Esophagus muscularis mucosa (tissue), 4 donors: ENCODE results near the gene IZUMO4. TPM values are rescaled to one million over a fixed set of nuclear protein-coding genes. Genes with fewer than 3 reads are reported as not detected.

Experiments
- DNase-seq: peaks from one replicate; pipeline ENCODE4 v3.0.0-alpha.2; 2017; ENCODE audit errors: extremely low spot score
- H3K27ac ChIP-seq, 4 donors: fragments of 200-600 bp; sonication (generic); replicated peaks in 1 of 4; 1 replicate in 3 of 4; 2 replicates in 1 of 4; pipeline ENCODE4 v1.5.1; 2016 to 2019; ENCODE audit warnings: mild to moderate bottlenecking in 1 of 4
- H3K27me3 ChIP-seq, 4 donors: fragments of 200-600 bp; sonication (generic); one replicate each; pipeline versions ENCODE4 v1.5.1 to v1.6.0; 2016 to 2019
- H3K36me3 ChIP-seq, 4 donors: fragments of 200-600 bp; sonication (generic); one replicate each; pipeline ENCODE4 v1.5.1; 2016 to 2019
- H3K4me1 ChIP-seq, 4 donors: fragments of 200-600 bp; sonication (generic); one replicate each; pipeline ENCODE4 v1.5.1; 2016 to 2019
- H3K4me3 ChIP-seq, 4 donors: fragments of 200-600 bp; sonication (generic); 1 replicate in 2 of 4; 2 replicates in 2 of 4; pipeline ENCODE4 v1.5.1; 2016 to 2019; ENCODE audit warnings: mild to moderate bottlenecking in 4 of 4, moderate library complexity in 1 of 4
- H3K9me3 ChIP-seq, 4 donors: fragments of 200-600 bp; sonication (generic); 1 replicate in 3 of 4; 2 replicates in 1 of 4; pipeline ENCODE4 v1.5.1; 2016 to 2019
- EP300 ChIP-seq: sonication (generic); formaldehyde crosslinking; IDR thresholded peaks from one replicate; pipeline ENCODE4 v1.6.1; 2017; ENCODE audit warnings: antibody characterized with exemption
- POLR2A ChIP-seq: fragments of 450-650 bp; IDR thresholded peaks from one replicate; pipeline ENCODE4 v1.6.1; 2017; ENCODE audit warnings: antibody characterized with exemption, moderate library complexity, mild to moderate bottlenecking, low read depth
- POLR2AphosphoS5 ChIP-seq, 2 donors: sonication (generic); formaldehyde crosslinking; IDR thresholded peaks; one replicate each; pipeline ENCODE4 v1.6.1; 2017; ENCODE audit warnings: antibody characterized with exemption in 2 of 2
- WGBS: methylation state at CpG from one replicate; pipeline ENCODE4 v1.1.5; 2018; 5-methylcytosine and 5-hydroxymethylcytosine counted together
- intact Hi-C: fragments of 100-400 bp; cut with DNase I; formaldehyde crosslinking; loops from one replicate; pipeline ENCODE4 v1.15.1; 2023
- total RNA-seq, 4 donors: library from RNA; depleted of rRNA; stranded (reverse); fragments of >200 nt; gene quantifications; one replicate each; pipeline versions ENCODE4 v1.1.0 to v1.2.1, GENCODE V29; 2016
- TF ChIP-seq, protein P1 (sequence below), 3 experiments: fragments of 200-600 bp in 2 of 3; fragments of 450-650 bp in 1 of 3; sonication (generic) in 2 of 3; IDR thresholded peaks; one replicate each; pipeline ENCODE4 v1.5.1; 2017 to 2019; ENCODE audit warnings: antibody characterized with exemption in 3 of 3, mild to moderate bottlenecking in 2 of 3, moderate library complexity in 1 of 3

Gene IZUMO4
- total RNA-seq, 4 donors from 2014 or later = 1.9 to 6.0 (median 3.9) TPM

DNA sequence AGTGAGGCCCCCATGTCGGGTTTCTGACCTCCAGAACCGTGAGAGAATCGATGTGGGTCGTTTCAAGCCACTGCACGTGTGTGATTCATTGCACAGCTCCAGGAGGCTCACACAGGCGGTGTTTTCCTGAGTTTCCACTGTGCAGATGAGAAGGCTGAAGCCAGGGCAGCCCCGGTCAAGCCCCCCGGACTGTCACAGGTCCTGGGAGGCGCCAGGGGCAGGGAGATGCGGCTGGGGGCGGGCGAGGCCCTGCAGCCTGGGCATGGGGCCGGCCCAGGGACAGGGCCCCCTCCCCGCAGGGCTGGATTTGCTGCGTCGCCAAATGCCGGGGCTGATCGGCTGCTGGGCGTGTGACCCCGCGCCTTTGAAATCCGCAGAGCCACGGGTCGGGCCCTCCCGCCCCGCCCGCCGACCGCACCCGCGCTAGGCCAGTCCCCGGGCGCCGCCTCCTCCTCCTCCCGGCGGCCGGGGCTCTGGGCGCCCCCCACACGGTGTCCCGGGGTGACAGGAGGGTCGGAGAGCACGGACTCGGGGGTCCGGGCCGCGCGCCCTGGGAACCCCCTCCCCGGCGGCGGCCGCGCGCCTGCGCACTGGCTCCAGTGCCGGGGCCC, 35.7 kb upstream of the IZUMO4 start:
- H3K27ac ChIP-seq = peak overlapping the region; percentile 99 to 100 (median 100)
- peak; percentile 95 for DNase-seq
- H3K4me3 ChIP-seq = peak overlapping the region; percentile 73 to 82 (median 78)
- WGBS = 0% methylated on average over 5 of the region's 55 CpGs
- TF ChIP-seq, protein P1, sequence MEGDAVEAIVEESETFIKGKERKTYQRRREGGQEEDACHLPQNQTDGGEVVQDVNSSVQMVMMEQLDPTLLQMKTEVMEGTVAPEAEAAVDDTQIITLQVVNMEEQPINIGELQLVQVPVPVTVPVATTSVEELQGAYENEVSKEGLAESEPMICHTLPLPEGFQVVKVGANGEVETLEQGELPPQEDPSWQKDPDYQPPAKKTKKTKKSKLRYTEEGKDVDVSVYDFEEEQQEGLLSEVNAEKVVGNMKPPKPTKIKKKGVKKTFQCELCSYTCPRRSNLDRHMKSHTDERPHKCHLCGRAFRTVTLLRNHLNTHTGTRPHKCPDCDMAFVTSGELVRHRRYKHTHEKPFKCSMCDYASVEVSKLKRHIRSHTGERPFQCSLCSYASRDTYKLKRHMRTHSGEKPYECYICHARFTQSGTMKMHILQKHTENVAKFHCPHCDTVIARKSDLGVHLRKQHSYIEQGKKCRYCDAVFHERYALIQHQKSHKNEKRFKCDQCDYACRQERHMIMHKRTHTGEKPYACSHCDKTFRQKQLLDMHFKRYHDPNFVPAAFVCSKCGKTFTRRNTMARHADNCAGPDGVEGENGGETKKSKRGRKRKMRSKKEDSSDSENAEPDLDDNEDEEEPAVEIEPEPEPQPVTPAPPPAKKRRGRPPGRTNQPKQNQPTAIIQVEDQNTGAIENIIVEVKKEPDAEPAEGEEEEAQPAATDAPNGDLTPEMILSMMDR (IDR thresholded peaks at IDR 0.05) = no peak
- TF ChIP-seq POLR2AphosphoS5 (IDR thresholded peaks at IDR 0.05) (peak in 1 of 2 donors; percentile 92), EP300 (no peak), POLR2A (peak; percentile 96)
- no peaks in the 10 kb centered on the region for H3K36me3 ChIP-seq
- H3K4me1 ChIP-seq = peaks cover 50 to 85% (median 78%) of the 10 kb centered on the region in 4 donors
- H3K9me3 ChIP-seq = no peaks in the 10 kb centered on the region
- H3K27me3 ChIP-seq = no peaks in the 10 kb centered on the region
- intact Hi-C loops = no loop called here

DNA sequence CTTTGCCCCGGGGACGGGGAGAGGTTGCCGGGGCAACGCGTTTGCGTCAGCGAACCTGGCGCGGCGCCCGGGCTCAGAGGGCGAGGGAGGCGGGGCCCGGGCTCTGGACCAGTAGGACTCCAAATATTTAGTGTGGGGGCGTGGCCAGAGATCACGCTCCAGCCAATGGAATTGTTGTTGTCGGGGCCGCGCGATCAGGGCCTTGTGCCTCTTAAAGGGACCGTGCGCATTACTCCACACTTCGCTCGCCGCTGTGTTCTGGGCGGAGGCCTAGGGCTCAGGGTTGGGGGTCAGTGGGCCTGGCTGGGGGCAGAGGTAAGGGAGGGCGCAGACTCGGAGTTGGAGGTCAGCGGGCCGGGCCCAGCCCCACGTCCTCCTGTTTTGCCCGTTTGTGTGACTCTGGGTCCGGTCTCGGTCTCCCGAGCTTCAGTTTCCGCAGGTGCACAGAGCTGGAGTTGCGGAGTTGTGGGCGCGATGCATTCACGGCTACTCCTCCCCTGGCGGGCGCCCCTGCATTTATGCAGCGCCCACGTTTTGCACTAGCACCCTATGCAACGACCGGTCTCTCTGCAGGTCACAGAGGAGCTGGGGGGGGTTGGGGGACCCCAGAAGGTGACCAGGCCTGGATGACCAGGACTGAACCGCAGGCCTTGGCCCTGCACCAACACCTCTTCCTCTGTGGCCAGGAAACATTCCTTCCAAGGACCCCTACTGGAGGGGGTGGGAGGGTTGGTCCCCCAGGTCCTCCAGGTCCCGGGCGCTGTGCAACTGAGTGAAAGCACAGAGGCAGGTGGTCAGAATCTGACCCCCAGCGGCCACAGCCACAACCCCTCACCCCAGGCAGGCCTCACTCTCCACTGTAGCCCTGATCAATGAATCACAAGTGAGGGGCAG, 35.0 kb upstream of the IZUMO4 start:
- no peaks in the 10 kb centered on the region for H3K9me3 ChIP-seq
- peak; percentile 100 for DNase-seq
- H3K36me3 ChIP-seq = no peaks in the 10 kb centered on the region
- TF ChIP-seq POLR2A (peak; percentile 57), POLR2AphosphoS5 (IDR thresholded peaks at IDR 0.05) (peak; percentile 71 to 91), EP300 (no peak)
- TF ChIP-seq, protein P1 (IDR thresholded peaks at IDR 0.05) = no peak
- H3K4me3 ChIP-seq = peak overlapping the region; percentile 73 to 82 (median 78)
- H3K27ac ChIP-seq = peak overlapping the region; percentile 99 to 100 (median 100)
- H3K4me1 ChIP-seq = peaks cover 46 to 78% (median 71%) of the 10 kb centered on the region in 4 donors
- WGBS = under 1% methylated on average over 29 of the region's 50 CpGs
- no peaks in the 10 kb centered on the region for H3K27me3 ChIP-seq
- intact Hi-C loops = no loop called here

DNA sequence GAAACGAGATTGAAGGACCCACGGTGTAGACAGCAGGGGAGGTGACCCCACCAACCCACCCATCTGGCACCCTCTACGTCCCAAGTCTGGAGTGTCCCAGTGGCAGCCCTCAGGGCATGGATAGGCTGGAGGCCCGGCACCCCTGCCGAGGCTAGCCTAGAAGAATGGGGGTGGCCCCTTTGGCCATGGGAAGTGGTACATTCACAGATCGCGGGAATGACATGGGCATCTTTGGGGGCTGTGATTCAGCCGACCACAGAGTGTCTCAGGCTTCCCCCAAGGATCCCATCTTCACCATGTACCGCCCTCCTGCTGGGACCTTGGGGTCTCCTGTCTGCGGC, 34.4 kb upstream of the IZUMO4 start:
- Histone ChIP-seq H3K4me3 (peak overlapping the region; percentile 73 to 82 (median 78)), H3K4me1 (peaks cover 40 to 71% (median 65%) of the 10 kb centered on the region in 4 donors), H3K9me3 (no peaks in the 10 kb centered on the region), H3K27me3 (no peaks in the 10 kb centered on the region), H3K27ac (peak overlapping the region; percentile 99 to 100 (median 100)), H3K36me3 (no peaks in the 10 kb centered on the region)
- no peak for TF ChIP-seq EP300
- TF ChIP-seq, protein P1 (IDR thresholded peaks at IDR 0.05) = no peak
- TF ChIP-seq POLR2AphosphoS5 (IDR thresholded peaks at IDR 0.05) = no peak
- no peak for TF ChIP-seq POLR2A
- WGBS = 56% methylated on average over 6 of the region's 10 CpGs
- DNase-seq = no peak
- intact Hi-C loops = no loop called here

DNA sequence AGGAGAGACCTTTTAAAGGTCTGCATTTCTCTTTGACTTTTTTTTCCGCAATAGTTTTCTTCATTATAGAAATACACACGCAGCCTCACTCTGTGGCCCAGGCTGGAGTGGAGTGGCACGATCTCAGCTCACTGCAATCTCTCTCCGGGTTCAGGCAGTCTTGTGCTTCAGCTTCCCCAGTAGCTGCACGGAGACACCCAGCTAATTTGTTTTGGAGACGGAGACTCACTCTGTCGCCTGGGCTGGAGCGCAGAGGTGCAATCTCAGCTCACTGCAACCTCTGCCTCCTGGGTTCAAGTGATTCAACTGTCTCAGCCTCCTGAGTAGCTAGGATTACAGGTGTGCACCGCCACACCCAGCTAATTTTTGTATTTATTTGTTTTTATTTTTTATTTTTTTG, 33.9 kb upstream of the IZUMO4 start:
- no peak for TF ChIP-seq POLR2A
- no peak for TF ChIP-seq POLR2AphosphoS5 (IDR thresholded peaks at IDR 0.05)
- TF ChIP-seq, protein P1 (IDR thresholded peaks at IDR 0.05) = no peak
- no peak for TF ChIP-seq EP300
- intact Hi-C loops = no loop called here
- Histone ChIP-seq H3K4me3 (no peak overlapping the region), H3K4me1 (peaks cover 38 to 67% (median 61%) of the 10 kb centered on the region in 4 donors), H3K9me3 (no peaks in the 10 kb centered on the region), H3K27ac (peak overlapping the region in 1 of 4 donors; percentile 99), H3K36me3 (no peaks in the 10 kb centered on the region), H3K27me3 (no peaks in the 10 kb centered on the region)
- no peak for DNase-seq
- whole genome bisulfite sequencing = 61% methylated on average over 9 of the region's 9 CpGs
